GM19238 (cell line): Measurements from ENCODE around the gene RTTN.

Experiments
- DNase-seq: peaks from one replicate; pipeline ENCODE4 v3.0.0; 2011; ENCODE audit warnings: low spot score; ENCODE audit not compliant: insufficient read length

Gene RTTN

GRCh38 chr18:70085641-70086040 is 119.8 kb downstream of the RTTN start:
- DNase-seq: no peak

GRCh38 chr18:70082430-70082829 is 123.1 kb downstream of the RTTN start:
- DNase-seq: no peak

GRCh38 chr18:70078106-70078505 is 127.4 kb downstream of the RTTN start:
- no peak for DNase-seq

GRCh38 chr18:70075906-70076305 is 129.6 kb downstream of the RTTN start:
- no peak for DNase-seq

- no peak for DNase-seq
These were observed 131.4 kb downstream of the RTTN start for GRCh38 chr18:70074116-70074515.

GRCh38 chr18:70073432-70073831 is 132.1 kb downstream of the RTTN start:
- DNase-seq: no peak

GRCh38 chr18:70072678-70073077 is 132.8 kb downstream of the RTTN start:
- DNase-seq: no peak

GRCh38 chr18:70069965-70070364 is 135.5 kb downstream of the RTTN start:
- no peak for DNase-seq

GRCh38 chr18:70069382-70069781 is 136.1 kb downstream of the RTTN start:
- no peak for DNase-seq

- no peak for DNase-seq
These were observed 136.5 kb downstream of the RTTN start for GRCh38 chr18:70068981-70069380.

- no peak for DNase-seq
These were observed 145.8 kb downstream of the RTTN start for GRCh38 chr18:70059684-70060083.

GRCh38 chr18:70058916-70059315 is 146.6 kb downstream of the RTTN start:
- peak; percentile 9 for DNase-seq

- DNase-seq: no peak
These were observed 157.4 kb downstream of the RTTN start for GRCh38 chr18:70047931-70048603.

GRCh38 chr18:70046796-70047195 is 158.7 kb downstream of the RTTN start:
- no peak for DNase-seq

- no peak for DNase-seq
These were observed 159.3 kb downstream of the RTTN start for GRCh38 chr18:70046207-70046606.

GRCh38 chr18:70044632-70045031 is 160.9 kb downstream of the RTTN start:
- no peak for DNase-seq

GRCh38 chr18:70041459-70042050 is 163.9 kb downstream of the RTTN start:
- no peak for DNase-seq

GRCh38 chr18:70039186-70039585 is 166.3 kb downstream of the RTTN start:
- no peak for DNase-seq

GRCh38 chr18:70037431-70038061 is 167.9 kb downstream of the RTTN start:
- DNase-seq: no peak

- peak; percentile 53 for DNase-seq
These were observed 168.6 kb downstream of the RTTN start for GRCh38 chr18:70036771-70037347.

- no peak for DNase-seq
These were observed 169.3 kb downstream of the RTTN start for GRCh38 chr18:70036168-70036567.

GRCh38 chr18:70031221-70031620 is 174.3 kb downstream of the RTTN start:
- no peak for DNase-seq

GRCh38 chr18:70030728-70031127 is 174.8 kb downstream of the RTTN start:
- no peak for DNase-seq
